RKO (cell line): ENCODE measurements around the gene DERA.
"Not testable (repeated sequence)": the region's sequence is repeated elsewhere in the genome, so short reads cannot be mapped to it uniquely, and the experiment has no call there.

ENCODE experiments used
- DNase-seq: peaks from one replicate; pipeline ENCODE4 v3.0.0-alpha.2; 2016; ENCODE audit warnings: low spot score

Gene DERA

DNA sequence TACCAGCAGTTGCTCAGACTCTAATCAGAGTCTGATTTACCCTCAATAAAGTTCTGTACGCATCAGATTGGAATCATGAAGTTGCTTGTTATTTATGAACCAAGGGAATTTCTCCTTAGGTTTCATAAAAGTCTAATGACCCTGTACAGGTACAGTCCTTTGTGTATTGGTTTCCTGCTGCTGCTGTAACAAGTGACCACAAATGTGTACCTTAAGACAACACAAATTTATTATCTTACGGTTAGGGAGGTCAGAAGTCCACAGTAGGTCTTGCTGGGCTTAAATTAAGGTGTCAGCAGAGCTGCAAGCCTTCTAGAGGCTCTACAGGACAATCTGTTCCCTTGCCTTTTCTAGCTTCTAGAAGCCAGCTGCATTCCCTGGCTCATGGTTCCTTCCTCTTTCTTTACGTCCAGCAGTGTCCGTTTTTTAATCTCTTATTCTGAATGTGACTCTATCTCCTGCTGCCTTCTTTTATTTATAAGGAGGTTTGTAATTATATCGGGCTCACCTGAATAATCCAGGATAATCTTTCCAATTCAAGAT, 6.7 kb upstream of the DERA start:
- no peak for DNase-seq

DNA sequence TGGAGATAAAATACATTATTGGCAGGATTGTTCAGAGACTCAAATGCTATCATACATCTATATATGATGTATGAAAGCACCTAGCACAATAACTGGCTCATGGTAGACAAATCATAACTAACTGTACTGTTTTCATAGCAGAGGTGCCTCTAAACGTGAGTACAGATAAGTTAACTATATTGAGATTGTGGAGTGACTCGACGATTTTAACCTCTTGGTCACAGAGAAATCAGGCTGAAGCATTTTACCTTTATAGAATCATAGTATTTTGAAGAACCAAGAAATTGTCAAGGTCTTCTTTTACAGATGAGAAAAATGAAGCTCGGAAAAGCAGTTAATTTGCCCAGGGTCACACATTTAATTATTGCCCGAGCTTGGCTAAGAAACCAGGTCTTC, 666 bp upstream of the DERA start:
- DNase-seq, result no peak

- DNase-seq, result not testable (repeated sequence)
Measured at GRCh38 chr12:15911931-15912330, 799 bp downstream of the DERA start.

DNA sequence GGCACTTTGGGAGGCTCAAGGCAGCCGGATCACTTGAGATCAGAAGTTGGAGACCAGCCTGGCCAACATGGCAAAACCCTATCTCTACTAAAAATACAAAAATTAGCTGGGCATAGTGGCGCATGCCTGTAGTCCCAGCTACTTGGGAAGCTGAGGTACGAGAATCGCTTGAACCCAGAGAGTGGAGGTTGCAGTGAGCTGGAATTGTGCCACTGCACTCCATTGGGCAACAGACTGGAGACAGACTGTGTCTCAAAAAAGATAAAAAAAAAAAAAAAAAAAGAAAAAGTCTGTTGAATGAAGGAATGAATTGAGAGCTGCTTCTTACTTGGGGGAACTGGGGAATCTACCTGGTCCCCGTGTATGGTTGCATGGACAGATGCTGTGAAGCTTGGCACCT, 3.0 kb downstream of the DERA start:
- DNase-seq, result not testable (repeated sequence)

DNA sequence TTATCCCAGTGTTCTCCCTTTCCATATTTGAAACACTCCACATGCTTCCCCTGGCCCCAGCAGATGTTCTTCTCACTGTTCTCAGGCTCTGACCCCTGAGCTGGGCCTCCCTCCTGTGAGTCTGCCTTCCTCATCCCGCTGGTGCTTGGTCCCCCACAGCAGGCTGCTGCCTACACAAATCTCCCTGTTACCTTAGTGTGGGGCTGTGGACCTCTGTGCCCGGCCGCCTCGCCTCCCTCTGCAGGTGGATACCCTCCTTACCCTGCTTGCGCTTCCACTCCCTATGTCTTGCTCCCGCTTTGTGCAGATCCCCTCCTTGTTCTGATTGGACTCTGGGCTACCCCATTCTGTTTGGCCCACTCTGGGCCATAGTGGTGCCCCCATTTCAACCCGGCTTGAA, 6.9 kb downstream of the DERA start:
- DNase-seq, result no peak

GRCh38 chr12:15919418-15919817, 8.3 kb downstream of the DERA start:
- DNase-seq, result no peak

DNA sequence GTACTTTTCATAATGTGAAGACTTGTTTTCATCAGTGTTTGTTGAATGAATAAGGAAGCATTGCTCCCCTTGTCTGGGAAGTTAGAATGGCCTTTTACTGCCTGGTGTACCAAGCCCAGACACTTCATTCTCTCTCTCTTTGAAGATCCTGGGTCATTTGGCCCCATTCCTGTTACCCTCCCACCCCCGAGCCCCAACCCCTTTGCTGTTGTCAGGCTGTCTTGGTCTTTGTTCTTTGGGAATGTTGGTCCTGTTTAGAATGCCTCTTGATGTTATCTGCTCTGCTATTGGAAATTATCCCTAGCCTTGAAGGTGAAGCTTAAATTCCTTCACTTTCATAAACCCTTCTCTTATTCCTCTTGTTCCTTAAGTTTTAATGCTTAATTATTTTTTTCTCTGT, 13.8 kb downstream of the DERA start:
- DNase-seq, result no peak

- peak; percentile 79 for DNase-seq
Measured at GRCh38 chr12:15928346-15928745, 17.2 kb downstream of the DERA start.

- no peak for DNase-seq
Measured at GRCh38 chr12:15928870-15929571, 17.9 kb downstream of the DERA start.

GRCh38 chr12:15931590-15932053, 20.5 kb downstream of the DERA start:
- no peak for DNase-seq

GRCh38 chr12:15932327-15932726, 21.2 kb downstream of the DERA start:
- no peak for DNase-seq

DNA sequence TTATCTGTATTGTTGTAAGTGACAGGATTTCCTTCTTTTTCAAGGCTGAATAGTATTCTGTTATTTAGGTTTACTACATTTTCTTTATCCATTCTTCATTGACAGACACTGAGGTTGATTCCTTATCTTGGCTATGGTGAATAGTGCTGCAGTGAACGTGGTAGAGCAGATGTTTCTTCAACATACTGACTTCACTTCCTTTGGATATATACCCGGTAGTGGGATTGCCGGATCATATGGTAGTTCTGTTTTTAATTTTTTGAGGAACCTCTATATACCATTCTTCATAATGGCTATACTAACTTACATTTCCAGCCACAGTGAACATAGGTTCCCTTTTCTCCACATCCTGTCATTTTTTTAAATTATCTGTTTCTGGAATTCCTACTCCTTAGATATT, 21.8 kb downstream of the DERA start:
- no peak for DNase-seq

GRCh38 chr12:15933751-15934150, 22.6 kb downstream of the DERA start:
- no peak for DNase-seq

GRCh38 chr12:15936751-15937150, 25.6 kb downstream of the DERA start:
- DNase-seq, result no peak

DNA sequence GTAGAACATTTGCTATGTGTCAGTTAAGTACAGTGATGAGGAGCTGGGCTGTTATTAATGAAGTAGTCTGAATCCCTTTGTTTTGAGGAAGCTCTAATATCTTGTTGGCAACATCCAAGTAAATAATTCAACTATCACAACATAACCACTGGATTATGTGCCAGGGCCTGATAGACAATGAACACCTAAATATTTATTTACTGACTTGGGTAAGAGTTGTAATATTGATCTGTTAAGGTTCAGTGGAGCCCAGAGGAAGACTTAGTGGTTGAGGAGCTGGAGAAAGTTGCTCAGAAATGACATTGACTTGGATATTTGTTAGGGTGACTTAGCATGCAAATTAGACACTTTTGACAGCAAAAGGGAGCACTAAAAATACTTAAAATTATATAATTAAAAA, 26.8 kb downstream of the DERA start:
- DNase-seq, result no peak

GRCh38 chr12:15939111-15939510, 28.0 kb downstream of the DERA start:
- peak; percentile 11 for DNase-seq

- DNase-seq, result no peak
Measured at GRCh38 chr12:15942475-15942874, 31.3 kb downstream of the DERA start.

DNA sequence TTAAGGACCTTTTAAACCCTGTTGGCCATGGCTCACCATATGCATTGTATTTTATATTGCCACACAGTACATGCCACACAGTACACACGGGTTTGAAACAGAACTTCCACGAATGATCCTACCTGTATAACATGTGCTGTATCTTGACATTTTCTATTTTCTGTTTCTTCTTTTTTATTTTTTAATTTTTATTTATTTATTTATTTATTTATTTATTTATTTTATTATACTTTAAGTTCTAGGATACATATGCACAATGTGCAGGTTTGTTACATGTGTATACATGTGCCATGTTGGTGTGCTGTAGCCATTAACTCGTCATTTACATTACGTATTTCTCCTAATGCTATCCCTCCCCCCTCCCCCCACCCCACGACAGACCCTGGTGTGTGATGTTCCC, 32.4 kb downstream of the DERA start:
- not testable (repeated sequence) for DNase-seq

DNA sequence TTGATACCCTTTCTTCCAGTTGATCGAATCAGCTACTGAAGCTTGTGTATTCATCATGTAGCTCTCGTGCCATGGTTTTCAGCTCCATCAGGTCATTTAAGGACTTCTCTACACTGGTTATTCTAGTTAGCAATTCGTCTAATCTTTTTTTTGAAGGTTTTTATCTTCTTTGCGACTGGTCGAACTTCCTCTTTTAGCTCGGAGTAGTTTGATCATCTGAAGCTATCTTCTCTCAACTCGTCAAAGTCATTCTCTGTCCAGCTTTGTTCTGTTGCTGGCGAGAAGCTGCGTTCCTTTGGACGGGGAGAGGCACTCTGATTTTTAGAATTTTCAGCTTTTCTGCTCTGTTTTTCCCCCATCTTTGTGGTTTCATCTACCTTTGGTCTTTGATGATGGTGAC, 37.3 kb downstream of the DERA start:
- not testable (repeated sequence) for DNase-seq

DNA sequence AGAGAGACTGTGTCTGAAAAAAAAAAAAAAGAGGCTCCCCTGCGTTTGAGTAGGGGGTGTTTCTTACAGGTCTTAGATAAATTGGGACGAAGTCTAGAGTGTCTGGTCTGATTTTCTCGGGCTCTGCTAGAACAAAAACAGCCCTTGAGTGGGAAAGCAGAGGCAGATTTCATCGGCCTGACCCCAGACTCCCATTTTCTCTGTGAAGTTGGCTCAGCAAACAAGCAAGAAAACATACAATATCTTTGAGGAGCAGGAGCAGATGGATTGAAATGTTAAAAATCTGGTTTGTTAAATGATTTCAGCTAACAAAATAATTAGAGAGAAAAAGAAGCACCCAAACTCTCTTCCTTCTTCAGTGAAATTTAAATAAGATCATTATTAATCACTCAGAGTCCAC, 44.1 kb downstream of the DERA start:
- DNase-seq, result no peak

- DNase-seq, result no peak
Measured at GRCh38 chr12:15956010-15956409, 44.9 kb downstream of the DERA start.

GRCh38 chr12:15956413-15957185, 45.5 kb downstream of the DERA start:
- DNase-seq, result no peak

GRCh38 chr12:15962760-15963159, 51.6 kb downstream of the DERA start:
- no peak for DNase-seq
